ENCODE data around the gene HLA-DOB.

The HLA-DOB gene

GRCh38 chr6:32816746-32817204 lies at the start of gene HLA-DOB:
HLA-DOB (minus strand) TSS chr6:32817002; CDS start chr6:32816951, 51 bp downstream.
- DNase-seq (ENCODE audit: low spot score): no peak

- DNase-seq (ENCODE audit: low spot score): no peak
These were observed 49.1 kb upstream of the HLA-DOB start for GRCh38 chr6:32865724-32866443.

GRCh38 chr6:32862725-32863124 lies 45.9 kb upstream of the HLA-DOB start:
- no peak for DNase-seq (ENCODE audit: low spot score)

GRCh38 chr6:32860674-32861073 lies 43.9 kb upstream of the HLA-DOB start:
- DNase-seq (ENCODE audit: low spot score): no peak

- DNase-seq (ENCODE audit: low spot score): no peak
These were observed 41.4 kb upstream of the HLA-DOB start for GRCh38 chr6:32858194-32858593.

- DNase-seq (ENCODE audit: low spot score): no peak
These were observed 40.5 kb upstream of the HLA-DOB start for GRCh38 chr6:32857156-32857891.

GRCh38 chr6:32855467-32856174 lies 38.8 kb upstream of the HLA-DOB start:
- no peak for DNase-seq (ENCODE audit: low spot score)

- DNase-seq (ENCODE audit: low spot score): no peak
These were observed 37.8 kb upstream of the HLA-DOB start for GRCh38 chr6:32854376-32855178.

GRCh38 chr6:32853541-32854375 lies 37.0 kb upstream of the HLA-DOB start, which contains the start of the genes PSMB9 and TAP1:
PSMB9 (plus strand) TSS chr6:32854192; CDS start chr6:32854230, 38 bp downstream.
TAP1 (minus strand) TSS chr6:32853704; CDS start chr6:32853636, 68 bp downstream.
- DNase-seq (ENCODE audit: low spot score): peak; percentile 93

- DNase-seq (ENCODE audit: low spot score): peak; percentile 61
These were observed 36.2 kb upstream of the HLA-DOB start for GRCh38 chr6:32852844-32853540.

GRCh38 chr6:32852018-32852843 lies 35.4 kb upstream of the HLA-DOB start:
- no peak for DNase-seq (ENCODE audit: low spot score)

GRCh38 chr6:32851025-32851424 lies 34.2 kb upstream of the HLA-DOB start:
- DNase-seq (ENCODE audit: low spot score): no peak

- no peak for DNase-seq (ENCODE audit: low spot score)
These were observed 32.3 kb upstream of the HLA-DOB start for GRCh38 chr6:32849126-32849525.

GRCh38 chr6:32847795-32848194 lies 31.0 kb upstream of the HLA-DOB start:
- no peak for DNase-seq (ENCODE audit: low spot score)

GRCh38 chr6:32847004-32847403 lies 30.2 kb upstream of the HLA-DOB start:
- no peak for DNase-seq (ENCODE audit: low spot score)

GRCh38 chr6:32845384-32845884 lies 28.6 kb upstream of the HLA-DOB start:
- DNase-seq (ENCODE audit: low spot score): no peak

GRCh38 chr6:32844839-32845383 lies 28.1 kb upstream of the HLA-DOB start:
- no peak for DNase-seq (ENCODE audit: low spot score)

GRCh38 chr6:32843979-32844838 lies 27.4 kb upstream of the HLA-DOB start, which contains the start of gene PSMB8:
PSMB8 (minus strand) TSS chr6:32844047; CDS start chr6:32843996, 51 bp downstream.
- peak; percentile 92 for DNase-seq (ENCODE audit: low spot score)
